HTR-8/SVneo (cell line): Measurements from ENCODE around the gene HDAC4.

Source experiments
- DNase-seq: peaks from one replicate; pipeline ENCODE4 v3.0.0; 2011; ENCODE audit warnings: low spot score, mixed read lengths; ENCODE audit not compliant: insufficient read length
- FAIRE-seq: peaks from 2 replicates; lab custom pipeline; 2011; peaks lifted over from hg19 to GRCh38; lab: Jason Lieb, UNC

Gene HDAC4

DNA sequence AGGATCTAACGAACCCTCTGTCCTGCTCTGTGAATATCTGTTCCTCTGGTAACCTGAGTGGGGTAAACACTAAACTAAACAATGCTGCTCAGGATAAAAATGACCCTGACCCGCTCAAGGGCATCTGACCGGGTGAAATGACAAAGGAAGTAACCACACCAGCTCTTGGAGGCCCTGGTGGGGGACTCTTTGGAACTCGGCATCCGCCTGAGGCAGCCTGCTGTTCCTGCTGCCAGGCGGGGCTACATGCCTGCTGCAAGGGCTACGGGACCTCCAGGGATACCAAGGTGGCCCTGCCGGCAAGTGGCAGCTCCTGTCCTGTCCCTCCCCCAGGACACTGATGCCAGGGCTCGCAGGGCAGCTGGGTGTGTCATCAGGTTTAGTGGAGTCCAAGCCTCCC lies 273.3 kb downstream of the HDAC4 start:
- DNase-seq (no peak), FAIRE-seq (no peak)

DNA sequence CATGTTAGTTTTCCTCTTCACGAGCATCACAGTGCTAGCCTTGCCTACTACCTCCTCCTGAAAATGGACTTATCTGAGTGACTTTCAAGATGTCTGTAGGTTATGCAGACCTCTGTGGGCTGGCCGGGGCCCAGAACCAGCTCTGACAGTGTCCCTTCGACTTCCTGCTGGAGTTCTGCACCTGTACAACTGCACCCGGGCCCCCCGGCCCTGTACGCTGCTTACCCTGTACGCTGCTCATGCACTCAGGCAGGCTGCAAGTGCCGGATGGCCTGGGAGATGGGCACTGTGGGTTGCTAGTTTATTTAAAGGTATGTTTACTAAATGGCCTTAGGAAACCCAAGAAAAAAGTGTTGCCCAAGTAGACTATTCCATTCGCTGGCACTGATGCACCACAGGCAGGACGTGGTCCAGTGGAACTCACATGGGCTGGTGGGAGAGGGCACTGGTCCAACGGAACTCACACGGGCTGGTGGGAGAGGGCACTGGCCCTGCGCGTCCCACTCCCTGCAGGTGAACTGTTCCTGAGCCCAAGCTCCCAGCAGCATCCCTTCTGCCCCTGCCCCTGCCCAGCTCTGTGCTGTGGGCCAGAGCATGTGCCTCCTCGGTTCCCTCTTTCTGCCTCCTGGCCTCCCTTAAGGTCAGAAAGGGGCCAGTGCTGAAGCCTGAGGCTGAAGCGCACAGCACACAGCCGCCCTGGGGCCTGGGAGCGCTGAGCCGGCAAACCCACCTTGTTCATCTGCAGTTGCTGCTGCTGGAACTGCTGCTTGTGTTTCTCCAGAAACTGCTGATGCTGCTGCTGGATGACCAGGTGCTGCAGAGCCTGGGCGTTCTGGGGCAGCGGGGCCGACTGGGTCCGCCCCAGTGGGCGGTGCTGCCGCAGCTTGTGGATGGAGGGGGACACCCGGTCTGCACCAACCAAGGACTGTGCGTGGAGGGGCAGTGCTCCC lies 274.8 kb downstream of the HDAC4 start:
- DNase-seq = no peak
- FAIRE-seq = no peak

DNA sequence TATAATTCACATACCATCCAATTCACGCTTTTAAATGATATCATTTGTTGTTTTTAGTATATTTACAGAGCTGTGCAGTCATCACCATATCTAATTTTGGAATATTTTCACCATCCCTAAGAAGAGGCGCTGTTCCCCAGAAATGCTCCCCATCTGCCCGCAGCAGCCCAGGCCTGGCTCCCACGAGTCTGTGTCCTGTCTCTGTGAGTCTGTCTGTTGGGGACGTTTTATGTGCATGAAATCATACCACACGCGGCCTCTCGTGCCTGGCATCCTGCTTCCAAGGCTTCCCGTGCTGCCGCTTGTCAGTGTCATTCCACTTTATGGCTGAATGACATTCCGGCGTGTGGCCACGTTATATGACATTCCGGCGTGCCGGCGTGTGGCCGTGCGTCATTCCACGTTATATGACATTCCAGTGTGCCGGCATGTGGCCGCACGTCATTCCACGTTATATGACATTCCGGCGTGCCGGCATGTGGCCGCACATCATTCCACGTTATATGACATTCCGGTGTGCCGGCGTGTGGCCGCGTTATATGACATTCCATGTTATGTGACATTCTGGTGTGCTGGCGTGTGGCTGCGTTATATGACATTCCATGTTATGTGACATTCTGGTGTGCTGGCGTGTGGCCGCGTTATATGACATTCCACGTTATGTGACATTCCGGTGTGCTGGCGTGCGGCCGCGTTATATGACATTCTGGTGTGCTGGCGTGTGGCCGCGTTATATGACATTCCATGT lies 276.5 kb downstream of the HDAC4 start:
- no peak for FAIRE-seq
- DNase-seq = no peak

DNA sequence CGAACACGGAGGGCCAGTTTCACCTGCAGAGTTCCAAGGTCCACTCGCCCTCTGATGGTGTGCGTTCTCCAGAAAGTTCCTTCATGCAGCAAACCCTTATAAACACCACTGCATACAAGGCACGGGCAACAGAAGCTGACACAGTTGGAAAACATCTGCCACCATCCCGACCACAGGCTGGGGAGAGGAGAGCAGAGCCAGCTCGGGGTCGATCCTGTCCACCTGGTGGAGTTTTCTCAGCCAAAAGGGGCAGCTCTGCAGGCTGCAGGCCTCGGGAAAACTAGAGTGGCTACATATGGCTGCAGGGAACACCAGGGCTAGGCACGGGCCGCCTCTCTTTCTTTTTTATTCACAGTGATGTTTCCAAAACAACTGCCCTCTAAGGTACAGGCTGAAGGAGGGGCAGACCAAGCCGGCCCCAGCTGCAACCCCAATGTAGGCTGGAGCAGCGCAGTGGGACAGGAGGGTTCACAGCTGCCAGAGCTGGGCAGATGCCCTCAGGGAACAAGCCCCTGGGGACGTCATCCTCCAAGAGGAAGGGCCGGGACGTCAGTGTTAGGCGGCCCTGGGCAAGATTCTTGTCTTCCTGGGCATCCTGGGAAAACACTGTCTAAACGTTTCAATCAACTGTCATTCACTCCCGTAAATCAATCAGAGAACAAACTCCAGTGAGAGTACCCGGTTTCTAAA lies 278.3 kb downstream of the HDAC4 start:
- FAIRE-seq (no peak), DNase-seq (no peak)

DNA sequence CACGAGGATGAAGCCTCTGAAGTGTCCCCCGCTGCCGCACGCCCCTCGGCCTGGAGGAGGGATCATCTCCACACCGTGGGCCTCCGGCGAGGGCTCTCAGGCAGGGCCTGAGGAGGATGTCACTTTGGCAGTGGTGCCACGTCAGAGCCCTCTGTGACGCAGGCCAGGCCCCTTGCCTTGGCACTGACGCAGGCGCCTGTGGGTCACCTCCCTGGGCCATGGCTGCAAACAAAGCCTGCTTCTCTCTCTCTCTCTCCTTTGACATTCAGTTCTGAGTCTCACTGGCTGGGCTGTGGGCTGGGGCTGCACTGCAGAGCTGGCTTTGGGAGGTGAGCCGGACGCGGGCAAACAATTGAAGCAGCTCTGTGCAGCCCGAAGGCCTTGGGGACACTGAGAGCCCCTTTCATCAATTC lies 279.2 kb downstream of the HDAC4 start:
- FAIRE-seq (no peak), DNase-seq (no peak)

DNA sequence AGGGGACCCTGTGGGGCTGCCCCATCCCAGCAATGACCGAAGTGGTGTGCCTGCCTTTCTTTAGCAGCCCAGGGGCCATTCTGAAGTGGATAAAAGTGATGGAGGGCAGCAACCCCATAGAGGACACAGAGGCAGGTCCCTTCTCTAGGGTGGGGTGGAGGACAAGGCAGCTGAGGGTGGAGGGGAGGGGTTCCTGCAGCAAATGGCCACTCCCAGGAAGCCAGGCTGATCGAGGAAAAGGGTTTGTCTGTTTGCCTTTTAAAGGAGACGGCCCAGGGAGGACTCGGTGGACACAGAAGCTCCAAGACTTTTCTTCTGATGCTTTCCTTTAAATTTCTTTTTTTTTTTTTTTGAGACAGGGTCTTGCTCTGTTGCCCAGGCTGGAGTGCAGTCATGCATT lies 280.2 kb downstream of the HDAC4 start:
- DNase-seq = no peak
- no peak for FAIRE-seq

DNA sequence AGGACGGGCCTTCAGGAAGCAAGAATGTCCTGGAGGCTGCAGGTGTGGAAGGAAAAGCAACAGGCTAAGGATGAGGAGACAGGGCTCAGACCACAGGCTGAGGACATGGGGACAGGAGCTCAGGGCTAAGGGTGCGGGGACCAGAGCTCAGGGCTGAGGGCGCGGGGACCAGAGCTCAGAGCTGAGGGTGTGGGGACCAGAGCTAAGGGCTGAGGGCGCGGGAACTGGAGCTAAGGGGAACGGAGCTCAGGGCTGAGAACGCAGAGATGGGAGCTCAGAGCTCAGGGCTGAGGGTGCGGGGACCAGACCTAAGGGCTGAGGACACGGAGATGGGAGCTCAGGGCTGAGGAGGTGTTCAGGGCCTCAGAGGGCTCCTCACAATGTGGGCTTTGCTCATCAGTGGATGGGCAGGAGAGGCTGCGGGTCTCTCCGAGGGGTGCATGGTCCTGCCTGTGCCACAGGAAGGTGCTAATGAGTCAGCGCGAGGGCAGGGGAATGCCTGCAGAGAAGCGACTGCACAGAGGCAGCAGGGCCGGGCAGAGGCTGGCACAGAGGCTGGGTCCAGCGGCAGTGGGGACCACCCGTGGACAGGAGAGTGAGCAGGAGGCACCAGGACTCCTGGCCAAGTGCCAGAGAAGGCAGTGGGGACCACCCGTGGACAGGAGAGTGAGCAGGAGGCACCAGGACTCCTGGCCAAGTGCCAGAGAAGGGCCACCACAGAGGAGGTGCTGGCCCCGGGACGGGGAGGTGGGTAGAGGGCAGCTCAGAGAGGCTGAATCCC lies 281.3 kb downstream of the HDAC4 start:
- DNase-seq = no peak
- no peak for FAIRE-seq

DNA sequence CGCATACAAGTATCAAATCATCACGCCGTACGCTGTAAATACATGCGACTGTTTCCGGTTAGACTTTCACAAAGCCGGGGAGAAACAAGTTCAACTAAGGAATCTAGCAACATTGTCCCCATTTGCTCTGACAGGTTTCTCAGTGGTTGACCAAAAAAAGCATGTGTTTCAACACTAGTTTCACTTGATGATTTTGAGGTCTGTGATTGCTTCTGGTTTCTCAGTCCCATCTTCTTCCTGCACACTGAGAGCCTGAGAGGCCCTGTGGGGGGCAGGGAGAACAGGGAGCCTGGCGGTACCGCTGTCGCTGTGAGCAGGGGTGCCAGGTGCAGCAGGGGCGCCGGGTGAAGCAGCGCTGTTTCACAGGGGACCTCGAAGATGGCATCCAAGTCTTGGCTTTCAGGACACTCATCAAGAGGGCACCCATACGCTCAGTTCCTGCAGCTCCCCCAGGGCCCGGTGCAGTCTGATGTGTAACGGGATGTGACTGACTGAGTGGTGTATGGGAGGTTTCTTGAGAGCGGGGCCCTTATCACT lies 282.1 kb downstream of the HDAC4 start:
- DNase-seq (no peak), FAIRE-seq (no peak)

DNA sequence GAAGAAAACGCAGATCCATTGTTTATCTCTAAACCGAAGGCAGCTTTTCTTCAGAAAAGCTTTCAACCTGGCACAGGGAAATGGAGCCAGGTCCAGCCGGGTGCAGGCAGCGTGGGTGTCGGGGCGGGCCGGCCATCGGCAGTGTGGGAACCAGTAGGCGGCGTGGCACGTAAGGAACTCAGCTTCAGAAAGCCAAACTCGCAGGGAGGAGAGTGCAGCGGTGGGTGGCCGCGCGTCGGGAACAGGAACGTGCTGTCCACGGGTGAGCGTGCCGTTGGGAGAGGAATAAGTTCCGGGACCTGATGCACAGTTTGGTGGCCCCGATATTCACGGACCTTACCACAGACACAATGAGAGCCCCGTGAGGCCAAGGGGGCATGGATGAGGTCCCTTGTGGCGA lies 282.6 kb downstream of the HDAC4 start:
- no peak for DNase-seq
- no peak for FAIRE-seq

DNA sequence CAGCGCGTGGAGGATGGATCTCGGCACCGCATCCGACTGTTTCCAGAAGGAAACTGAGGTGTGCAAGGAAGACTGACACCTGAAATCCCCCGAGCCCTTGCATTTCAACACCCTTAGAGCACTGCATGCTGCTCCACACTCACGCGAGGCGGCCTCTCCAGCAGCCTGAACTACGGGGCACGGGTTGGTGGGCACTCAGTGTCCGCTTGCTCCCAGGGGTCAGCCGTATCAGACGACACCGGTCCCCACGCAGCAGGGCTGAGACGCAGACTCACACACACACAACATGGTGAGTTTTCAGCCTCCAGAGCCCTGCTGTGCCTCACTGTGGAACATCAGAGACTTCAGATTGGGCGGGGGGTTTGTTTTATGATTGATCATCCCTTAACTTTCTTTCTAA lies 283.0 kb downstream of the HDAC4 start:
- no peak for FAIRE-seq
- no peak for DNase-seq

DNA sequence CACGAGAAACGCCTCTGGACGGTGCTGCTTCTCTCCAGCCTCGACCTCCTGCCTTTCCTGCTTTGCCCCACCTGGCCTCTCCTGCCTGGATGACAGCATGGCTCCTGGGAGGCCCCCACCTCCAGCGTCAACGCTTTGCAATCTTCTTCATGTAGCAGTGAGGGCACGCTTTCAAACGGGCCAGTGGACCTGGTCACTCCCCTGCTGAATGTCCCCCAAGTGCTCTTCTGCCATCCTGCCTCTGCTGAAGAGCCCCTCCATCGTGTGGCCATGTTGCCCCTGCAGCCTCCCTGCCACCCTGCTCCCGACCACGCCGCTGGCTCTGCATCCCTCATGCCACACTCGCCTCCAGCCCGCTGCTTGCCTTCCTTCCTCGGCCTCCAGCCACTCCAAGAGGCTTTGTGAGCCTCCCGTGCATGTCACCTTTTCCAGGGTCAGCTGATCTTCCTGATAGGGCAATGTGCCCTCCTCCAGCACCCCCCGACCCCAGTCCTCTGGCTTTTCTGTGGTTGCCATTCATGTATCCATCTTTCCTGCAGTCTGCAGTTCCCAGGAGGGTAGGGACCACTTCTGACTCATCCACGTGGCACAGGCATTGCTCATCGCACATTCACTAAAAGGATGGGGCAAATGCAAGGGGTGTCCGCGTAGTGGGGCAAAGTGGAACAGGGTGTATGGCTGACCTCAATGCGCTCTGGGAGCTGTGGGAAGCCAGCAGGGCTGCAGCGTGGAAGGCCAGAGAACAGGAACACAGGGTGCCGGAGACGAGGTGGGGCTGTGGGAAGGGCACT lies 284.2 kb downstream of the HDAC4 start:
- DNase-seq (peak; percentile 28), FAIRE-seq (no peak)

DNA sequence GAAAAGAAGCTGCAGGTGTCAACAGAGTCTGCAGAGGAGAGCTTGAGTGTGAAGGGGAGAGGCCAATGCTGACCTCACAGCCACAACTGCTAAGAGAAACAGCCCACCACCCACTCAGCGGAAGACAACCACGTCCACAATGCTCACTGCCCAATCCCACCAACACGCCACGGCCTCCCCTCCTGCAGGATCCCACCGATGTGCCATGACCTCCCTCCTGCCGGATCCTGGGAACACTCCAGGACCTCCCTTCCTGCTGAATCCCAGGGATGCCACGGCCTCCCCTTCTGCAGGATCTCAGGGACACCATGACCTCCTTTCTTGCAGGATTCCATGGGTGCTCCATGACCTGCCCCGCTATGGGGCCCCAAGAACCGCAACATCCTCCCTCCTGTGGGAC lies 285.2 kb downstream of the HDAC4 start:
- DNase-seq (no peak), FAIRE-seq (no peak)

DNA sequence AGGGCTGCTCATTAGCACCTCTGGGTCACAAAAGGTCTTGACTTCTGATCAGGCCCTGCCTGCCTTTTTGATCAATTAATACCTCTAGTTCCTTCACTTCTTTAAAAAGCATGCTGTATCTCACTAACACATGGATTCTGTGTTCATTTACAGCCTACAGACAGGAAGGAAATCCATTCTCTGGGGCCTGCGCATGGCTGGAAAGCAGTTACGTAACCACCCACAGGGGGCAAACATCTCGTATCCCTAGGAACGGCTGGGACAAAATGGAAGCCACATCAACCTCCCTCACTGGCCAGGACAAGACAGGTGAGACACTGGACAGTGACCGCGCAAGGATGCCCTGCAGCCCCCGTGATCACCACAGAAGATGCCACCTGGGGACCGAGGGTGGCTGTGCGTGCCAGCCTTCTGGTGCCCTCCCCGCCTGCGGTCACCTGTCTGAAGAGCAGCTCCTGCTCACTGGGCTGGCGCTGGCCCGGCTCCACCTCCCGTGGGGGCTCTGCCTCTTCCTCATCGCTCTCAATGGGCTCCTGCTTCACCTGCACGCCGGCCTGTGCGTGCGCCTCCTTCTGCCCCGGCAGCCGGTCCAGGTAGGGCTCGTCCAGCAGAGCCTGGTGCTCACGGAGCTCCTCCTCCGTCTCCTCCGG lies 286.1 kb downstream of the HDAC4 start:
- DNase-seq = no peak
- FAIRE-seq = no peak

DNA sequence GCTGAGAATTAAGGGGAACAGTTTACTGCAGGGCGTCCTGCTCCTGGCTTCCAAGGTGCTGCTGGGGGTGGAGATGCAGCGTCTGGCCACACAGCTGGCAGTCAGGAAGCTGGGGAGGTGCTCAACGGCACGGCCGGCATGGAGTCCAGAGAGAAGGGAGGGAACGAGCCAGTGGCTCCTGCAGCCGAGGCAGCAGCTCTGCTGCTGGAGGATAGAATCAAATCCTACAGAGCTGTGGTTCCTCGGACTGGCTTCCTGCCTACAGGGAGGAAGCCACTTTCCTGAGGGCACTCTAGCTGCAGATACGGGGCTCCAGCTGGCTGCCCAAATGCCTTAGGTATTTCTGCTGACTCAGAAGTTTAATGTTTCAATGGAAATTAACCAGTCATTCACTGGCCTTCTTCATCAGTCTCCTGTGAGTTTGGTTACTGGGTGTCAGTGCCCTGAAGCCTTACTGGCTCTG lies 286.7 kb downstream of the HDAC4 start:
- peak; percentile 29 for DNase-seq
- no peak for FAIRE-seq

DNA sequence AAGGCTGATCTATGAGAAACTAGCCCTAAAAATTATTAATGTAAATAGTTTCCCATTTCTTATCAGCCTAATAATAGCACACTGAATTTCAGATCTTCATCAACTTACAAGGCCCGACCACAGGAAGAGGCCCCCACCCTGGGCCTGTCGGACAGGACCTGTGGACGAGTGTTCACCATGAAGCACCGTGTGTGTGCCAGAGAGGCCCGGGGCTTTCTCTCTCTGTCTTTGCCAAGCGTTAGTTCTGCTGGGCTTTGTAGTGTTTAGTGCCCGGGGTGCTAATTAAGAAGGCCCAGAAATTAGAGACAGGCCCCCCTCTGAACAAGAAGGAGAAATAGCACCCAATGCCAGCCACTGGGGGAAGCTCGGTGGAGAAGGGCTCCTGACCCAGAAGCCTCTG lies 287.2 kb downstream of the HDAC4 start:
- DNase-seq (no peak), FAIRE-seq (no peak)

DNA sequence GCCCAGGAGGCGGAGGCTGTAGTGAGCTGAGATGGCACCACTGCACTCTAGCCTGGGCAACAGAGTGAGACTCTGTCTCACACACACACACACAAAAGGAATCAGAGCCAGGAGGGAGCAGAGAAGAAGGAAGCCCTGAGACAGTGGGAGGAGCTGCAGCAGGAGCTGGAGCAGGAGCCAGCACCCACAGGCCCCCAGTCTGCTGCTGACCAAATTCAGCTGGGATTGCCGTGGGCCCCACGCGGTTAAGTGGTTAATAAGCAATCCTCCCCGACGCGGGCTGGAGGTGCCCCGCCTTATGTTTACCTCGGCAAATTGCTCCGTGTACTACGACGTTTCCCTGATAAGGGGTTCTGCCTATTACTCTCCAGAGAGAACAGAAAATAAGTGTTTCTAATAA lies 287.6 kb downstream of the HDAC4 start:
- FAIRE-seq (no peak), DNase-seq (no peak)

DNA sequence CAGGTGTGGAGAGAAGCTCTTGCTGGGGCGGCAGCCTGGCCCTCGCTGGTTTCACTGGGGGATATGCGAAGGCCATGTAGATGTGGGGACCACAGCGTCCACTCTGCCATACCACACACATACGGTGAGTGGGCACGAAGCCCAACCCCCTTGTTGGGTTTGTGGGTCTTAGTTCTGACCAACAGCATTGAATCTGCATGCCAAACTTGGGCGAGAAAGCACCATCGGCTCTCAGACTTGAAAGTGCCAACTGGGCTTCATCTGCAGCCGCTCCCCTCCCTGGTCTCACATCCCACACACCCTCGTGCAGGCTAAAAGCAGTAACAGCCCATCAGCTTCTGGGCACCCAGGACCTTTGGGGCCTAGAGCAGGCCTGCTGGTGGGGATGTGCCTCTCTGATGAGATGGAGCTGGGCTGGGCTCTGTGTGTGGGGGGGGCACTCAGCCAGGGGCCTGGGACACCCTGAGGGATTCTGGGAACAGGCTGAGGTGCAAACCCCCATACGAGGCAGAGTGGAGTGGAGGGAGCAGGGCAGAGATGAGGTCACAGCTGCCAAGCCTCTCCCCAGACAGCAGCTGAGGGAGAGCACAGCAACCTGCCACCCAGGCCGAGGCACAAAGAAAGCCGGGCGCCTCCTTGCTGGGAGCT lies 288.6 kb downstream of the HDAC4 start:
- no peak for DNase-seq
- no peak for FAIRE-seq
